Neural cell (in vitro differentiated cells): ENCODE results near the gene NCAM1. TPM values are rescaled to one million over a fixed set of nuclear protein-coding genes. Genes with fewer than 3 reads are reported as not detected.

Source experiments
- H2AFZ ChIP-seq: fragments of 200-600, 300-800 bp; sonication (generic), shearing (Covaris generic); 2 replicates; pipeline ENCODE4 v1.6.0; 2014; ENCODE audit warnings: low read depth, mild to moderate bottlenecking, antibody characterized with exemption, low read length, moderate library complexity
- H3F3A ChIP-seq: fragments of 200-600 bp; shearing (Covaris generic); 2 replicates; pipeline ENCODE4 v1.6.1; 2016; ENCODE audit warnings: mild to moderate bottlenecking, moderate library complexity, mixed read lengths, antibody characterized with exemption, low read length; ENCODE audit not compliant: insufficient read depth, poor library complexity, severe bottlenecking
- H3K27ac ChIP-seq: fragments of 200-600, 300-800 bp; sonication (generic), shearing (Covaris generic); 2 replicates; pipeline ENCODE4 v1.5.1; 2014; ENCODE audit warnings: mild to moderate bottlenecking, low read length, moderate library complexity
- H3K27me3 ChIP-seq: fragments of 300-800, 200-600 bp; sonication (generic), shearing (Covaris generic); 2 replicates; pipeline ENCODE4 v1.6.0; 2014; ENCODE audit warnings: mild to moderate bottlenecking, low read depth, low read length, moderate library complexity; ENCODE audit not compliant: insufficient read depth
- H3K36me3 ChIP-seq: fragments of 300-800, 200-600 bp; sonication (generic), shearing (Covaris generic); 2 replicates; pipeline ENCODE4 v1.5.1; 2014; ENCODE audit warnings: mild to moderate bottlenecking, antibody characterized with exemption, low read length, moderate library complexity; ENCODE audit not compliant: insufficient read depth
- H3K4me2 ChIP-seq: fragments of 300-800, 200-600 bp; sonication (generic), shearing (Covaris generic); 2 replicates; pipeline ENCODE4 v1.6.0; 2014; ENCODE audit warnings: mild to moderate bottlenecking, low read length
- H3K4me3 ChIP-seq: fragments of 300-800, 200-600 bp; sonication (generic), shearing (Covaris generic); 2 replicates; pipeline ENCODE4 v1.5.1; 2014; ENCODE audit warnings: mild to moderate bottlenecking, low read length, moderate library complexity
- H3K79me2 ChIP-seq: fragments of 200-600 bp; shearing (Covaris generic); replicated peaks from 2 replicates; pipeline ENCODE4 v1.6.0; 2014; ENCODE audit warnings: mild to moderate bottlenecking, low read length, moderate library complexity; ENCODE audit not compliant: insufficient read depth
- H3K9ac ChIP-seq: fragments of 300-800, 200-600 bp; sonication (generic), shearing (Covaris generic); 2 replicates; pipeline ENCODE4 v1.6.1; 2016; ENCODE audit warnings: mild to moderate bottlenecking, low read length, mixed read lengths
- H3K9me2 ChIP-seq: fragments of 200-600 bp; shearing (Covaris generic); 2 replicates; pipeline ENCODE4 v1.6.1; 2016; ENCODE audit warnings: mild to moderate bottlenecking, low read length, mixed read lengths; ENCODE audit not compliant: insufficient read depth
- H3K9me3 ChIP-seq: fragments of 200-600, 300-800 bp; sonication (generic), shearing (Covaris generic); 2 replicates; pipeline ENCODE4 v1.6.1; 2016; ENCODE audit warnings: mild to moderate bottlenecking, mixed run types, low read length, moderate library complexity, mixed read lengths
- H4K20me1 ChIP-seq: fragments of 200-600 bp; shearing (Covaris generic); 2 replicates; pipeline ENCODE4 v1.6.1; 2016; ENCODE audit warnings: mild to moderate bottlenecking, mixed run types; ENCODE audit not compliant: insufficient read depth
- EP300 ChIP-seq: fragments of 450-650 bp; conservative IDR thresholded peaks from 2 replicates; pipeline ENCODE4 v1.6.1; 2014; ENCODE audit warnings: antibody characterized with exemption, mild to moderate bottlenecking, moderate library complexity; ENCODE audit not compliant: poor library complexity, severe bottlenecking
- EZH2 ChIP-seq: fragments of 200-600, 300-800 bp; shearing (Covaris generic), sonication (generic); IDR thresholded peaks from 2 replicates; pipeline ENCODE4 v1.6.1; 2014; ENCODE audit warnings: antibody characterized with exemption, low read length, borderline replicate concordance, mild to moderate bottlenecking; ENCODE audit not compliant: insufficient read depth, poor library complexity, severe bottlenecking
- MXI1 ChIP-seq: fragments of 450-650 bp; conservative IDR thresholded peaks from 2 replicates; pipeline ENCODE4 v1.6.1; 2014; ENCODE audit warnings: antibody characterized with exemption, mild to moderate bottlenecking; ENCODE audit not compliant: poor library complexity, severe bottlenecking
- POLR2AphosphoS5 ChIP-seq: IDR thresholded peaks from 2 replicates; pipeline ENCODE4 v1.6.1; 2012
- RAD21 ChIP-seq: fragments of 450-650 bp; conservative IDR thresholded peaks from 2 replicates; pipeline ENCODE4 v1.6.1; 2014; ENCODE audit warnings: antibody characterized with exemption, mild to moderate bottlenecking, moderate library complexity
- SMC3 ChIP-seq: fragments of 450-650 bp; conservative IDR thresholded peaks from 2 replicates; pipeline ENCODE4 v1.6.1; 2014; ENCODE audit warnings: antibody characterized with exemption, mild to moderate bottlenecking, moderate library complexity; ENCODE audit not compliant: poor library complexity
- TAF1 ChIP-seq: IDR thresholded peaks from 2 replicates; pipeline ENCODE4 v1.6.1; 2012; ENCODE audit warnings: low read depth
- polyA plus RNA-seq: library from polyadenylated mRNA; depleted of rRNA; stranded (reverse); fragments of >200 nt; gene quantifications from 2 replicates; pipeline ENCODE4 v1.2.3, GENCODE V29; 2014
- TF ChIP-seq, protein P1 (sequence below): fragments of 450-650 bp; IDR thresholded peaks from 2 replicates; pipeline ENCODE4 v1.5.1; 2014; ENCODE audit warnings: antibody characterized with exemption, mild to moderate bottlenecking, moderate library complexity; ENCODE audit not compliant: poor library complexity, severe bottlenecking
- TF ChIP-seq, protein P2 (sequence below): IDR thresholded peaks from 2 replicates; pipeline ENCODE4 v1.6.1; 2012; ENCODE audit warnings: borderline replicate concordance

NCAM1 gene
- polyA plus RNA-seq, 1 donor from 2014 or later, result 120 TPM

DNA sequence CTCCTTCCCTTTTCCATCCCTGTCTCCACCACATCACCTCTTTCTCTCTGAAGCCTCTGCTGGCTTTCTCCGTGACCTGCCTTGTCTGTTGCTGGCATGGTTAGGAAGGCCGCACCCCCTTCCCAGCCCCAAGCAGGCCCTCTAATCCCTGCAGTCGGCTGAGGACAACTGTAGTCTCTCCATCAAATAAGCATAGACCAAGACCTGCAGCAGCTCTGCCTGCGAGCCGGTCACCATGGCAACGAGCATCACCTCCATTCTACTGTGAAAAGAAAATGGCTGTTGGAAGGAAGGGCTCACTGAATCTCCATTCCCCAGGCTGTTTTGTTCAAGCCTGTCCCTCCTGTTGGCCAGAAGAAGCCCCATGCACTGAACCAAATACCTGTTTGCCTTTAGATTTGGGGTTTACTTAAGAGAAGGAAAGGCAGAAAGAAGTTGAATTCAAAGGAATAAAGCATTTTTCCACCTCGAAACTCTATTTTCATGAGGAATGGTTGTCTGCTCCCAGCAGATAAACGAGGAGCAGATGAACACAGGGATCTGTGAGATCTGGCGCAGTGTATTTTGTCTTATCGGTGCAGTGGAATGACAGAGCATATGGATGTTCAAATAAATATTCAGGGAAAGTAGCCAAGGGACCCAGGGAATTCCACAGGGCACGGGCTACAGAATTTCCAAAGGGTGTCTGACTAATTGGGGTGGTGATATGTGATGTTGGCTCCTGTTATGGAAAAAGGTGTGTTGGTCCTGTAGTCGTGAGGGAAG lies 240.0 kb downstream of the NCAM1 start:
- Histone ChIP-seq H3K27ac (peak overlapping the region; percentile 91), H3K4me3 (peak overlapping the region; percentile 54), H3K27me3 (no peaks in the 10 kb centered on the region), H3K9me2 (no peaks in the 10 kb centered on the region), H3K9ac (peak overlapping the region; percentile 66), H3K4me2 (peak overlapping the region; percentile 74), H3F3A (no peaks in the 10 kb centered on the region), H4K20me1 (no peaks in the 10 kb centered on the region), H2AFZ (peak overlapping the region; percentile 10), H3K79me2 (peaks cover 17% of the 10 kb centered on the region), H3K36me3 (peaks cover 12% of the 10 kb centered on the region), H3K9me3 (no peaks in the 10 kb centered on the region)
- peak; percentile 55 for TF ChIP-seq SMC3
- TF ChIP-seq, protein P1, sequence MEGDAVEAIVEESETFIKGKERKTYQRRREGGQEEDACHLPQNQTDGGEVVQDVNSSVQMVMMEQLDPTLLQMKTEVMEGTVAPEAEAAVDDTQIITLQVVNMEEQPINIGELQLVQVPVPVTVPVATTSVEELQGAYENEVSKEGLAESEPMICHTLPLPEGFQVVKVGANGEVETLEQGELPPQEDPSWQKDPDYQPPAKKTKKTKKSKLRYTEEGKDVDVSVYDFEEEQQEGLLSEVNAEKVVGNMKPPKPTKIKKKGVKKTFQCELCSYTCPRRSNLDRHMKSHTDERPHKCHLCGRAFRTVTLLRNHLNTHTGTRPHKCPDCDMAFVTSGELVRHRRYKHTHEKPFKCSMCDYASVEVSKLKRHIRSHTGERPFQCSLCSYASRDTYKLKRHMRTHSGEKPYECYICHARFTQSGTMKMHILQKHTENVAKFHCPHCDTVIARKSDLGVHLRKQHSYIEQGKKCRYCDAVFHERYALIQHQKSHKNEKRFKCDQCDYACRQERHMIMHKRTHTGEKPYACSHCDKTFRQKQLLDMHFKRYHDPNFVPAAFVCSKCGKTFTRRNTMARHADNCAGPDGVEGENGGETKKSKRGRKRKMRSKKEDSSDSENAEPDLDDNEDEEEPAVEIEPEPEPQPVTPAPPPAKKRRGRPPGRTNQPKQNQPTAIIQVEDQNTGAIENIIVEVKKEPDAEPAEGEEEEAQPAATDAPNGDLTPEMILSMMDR, result peak; percentile 18
- peak; percentile 45 for TF ChIP-seq EP300
- TF ChIP-seq RAD21, result peak; percentile 56
- peak; percentile 53 for TF ChIP-seq MXI1
- TF ChIP-seq, protein P2, sequence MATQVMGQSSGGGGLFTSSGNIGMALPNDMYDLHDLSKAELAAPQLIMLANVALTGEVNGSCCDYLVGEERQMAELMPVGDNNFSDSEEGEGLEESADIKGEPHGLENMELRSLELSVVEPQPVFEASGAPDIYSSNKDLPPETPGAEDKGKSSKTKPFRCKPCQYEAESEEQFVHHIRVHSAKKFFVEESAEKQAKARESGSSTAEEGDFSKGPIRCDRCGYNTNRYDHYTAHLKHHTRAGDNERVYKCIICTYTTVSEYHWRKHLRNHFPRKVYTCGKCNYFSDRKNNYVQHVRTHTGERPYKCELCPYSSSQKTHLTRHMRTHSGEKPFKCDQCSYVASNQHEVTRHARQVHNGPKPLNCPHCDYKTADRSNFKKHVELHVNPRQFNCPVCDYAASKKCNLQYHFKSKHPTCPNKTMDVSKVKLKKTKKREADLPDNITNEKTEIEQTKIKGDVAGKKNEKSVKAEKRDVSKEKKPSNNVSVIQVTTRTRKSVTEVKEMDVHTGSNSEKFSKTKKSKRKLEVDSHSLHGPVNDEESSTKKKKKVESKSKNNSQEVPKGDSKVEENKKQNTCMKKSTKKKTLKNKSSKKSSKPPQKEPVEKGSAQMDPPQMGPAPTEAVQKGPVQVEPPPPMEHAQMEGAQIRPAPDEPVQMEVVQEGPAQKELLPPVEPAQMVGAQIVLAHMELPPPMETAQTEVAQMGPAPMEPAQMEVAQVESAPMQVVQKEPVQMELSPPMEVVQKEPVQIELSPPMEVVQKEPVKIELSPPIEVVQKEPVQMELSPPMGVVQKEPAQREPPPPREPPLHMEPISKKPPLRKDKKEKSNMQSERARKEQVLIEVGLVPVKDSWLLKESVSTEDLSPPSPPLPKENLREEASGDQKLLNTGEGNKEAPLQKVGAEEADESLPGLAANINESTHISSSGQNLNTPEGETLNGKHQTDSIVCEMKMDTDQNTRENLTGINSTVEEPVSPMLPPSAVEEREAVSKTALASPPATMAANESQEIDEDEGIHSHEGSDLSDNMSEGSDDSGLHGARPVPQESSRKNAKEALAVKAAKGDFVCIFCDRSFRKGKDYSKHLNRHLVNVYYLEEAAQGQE, result peak; percentile 75
- TF ChIP-seq EZH2, result no peak
- no peak for TF ChIP-seq POLR2AphosphoS5
- peak; percentile 54 for TF ChIP-seq TAF1

DNA sequence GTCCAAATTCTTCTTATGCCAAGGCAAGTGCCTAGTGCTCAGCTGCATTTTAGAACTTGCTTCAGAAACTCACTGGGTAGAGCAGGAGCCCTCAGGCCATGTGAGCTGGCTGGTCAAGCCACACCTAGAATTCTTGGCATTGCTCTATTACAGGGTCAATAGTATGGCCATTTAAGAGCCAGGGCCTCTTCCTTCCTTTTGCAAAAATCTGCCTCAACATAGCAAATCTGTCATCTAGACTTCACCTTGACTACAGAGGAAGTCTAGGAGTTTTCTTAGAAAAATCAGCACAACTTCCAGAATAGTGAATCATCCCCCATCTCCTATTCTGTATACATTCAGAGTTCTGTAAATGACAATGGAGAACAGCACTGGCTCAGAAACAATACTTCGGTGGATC lies 241.2 kb downstream of the NCAM1 start:
- Histone ChIP-seq H3K27ac (peak overlapping the region; percentile 67), H3K4me3 (no peak overlapping the region)
- no peak for TF ChIP-seq SMC3
- TF ChIP-seq EZH2, result no peak
- TF ChIP-seq, protein P1, result no peak
- no peak for TF ChIP-seq EP300
- no peak for TF ChIP-seq POLR2AphosphoS5
- TF ChIP-seq, protein P2, result no peak
- no peak for TF ChIP-seq TAF1
- no peak for TF ChIP-seq RAD21
- no peak for TF ChIP-seq MXI1

More for the DNA sequence above, 241.2 kb downstream of the NCAM1 start:
- no peaks in the 10 kb centered on the region for H3K9me2 ChIP-seq
- H3F3A ChIP-seq, result no peaks in the 10 kb centered on the region
- H3K36me3 ChIP-seq, result peaks cover 23% of the 10 kb centered on the region
- no peaks in the 10 kb centered on the region for H3K9me3 ChIP-seq
- H3K4me2 ChIP-seq, result no peak overlapping the region
- no peaks in the 10 kb centered on the region for H4K20me1 ChIP-seq
- H2AFZ ChIP-seq, result no peak overlapping the region
- H3K9ac ChIP-seq, result no peak overlapping the region
- no peaks in the 10 kb centered on the region for H3K27me3 ChIP-seq
- H3K79me2 ChIP-seq, result peaks cover 13% of the 10 kb centered on the region
